HG03565 (cell line): ENCODE data around the gene ZKSCAN4.
A peak's percentile ranks its signal among the peaks of the same experiment; 100 is the strongest.

Source experiments
- ATAC-seq: cut with Tn5 transposase; IDR thresholded peaks from one replicate; pipeline ENCODE4 v1.9.1; 2021; ENCODE audit warnings: mild to moderate bottlenecking, moderate library complexity; ENCODE audit not compliant: unreplicated experiment

The ZKSCAN4 gene

DNA sequence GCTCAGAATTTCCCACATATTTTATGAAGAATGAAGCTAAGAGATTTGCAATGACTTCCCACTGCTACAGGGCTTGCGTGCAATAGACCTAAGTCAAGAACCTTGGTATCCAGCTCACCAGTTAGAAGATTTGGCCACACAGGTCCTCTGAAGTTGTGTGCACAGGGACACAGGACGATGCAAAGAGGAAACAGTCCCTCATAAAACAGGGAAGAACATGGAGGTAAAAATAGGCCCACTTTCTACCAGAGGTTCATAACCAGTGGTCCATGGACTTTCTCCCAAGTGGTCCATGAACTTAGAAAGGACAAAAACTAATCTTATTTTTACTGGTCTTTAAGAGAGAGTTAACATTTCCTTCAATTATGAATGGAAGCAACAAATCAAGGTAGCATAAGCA is 1.3 kb downstream of the ZKSCAN4 start:
- ATAC-seq = no peak

DNA sequence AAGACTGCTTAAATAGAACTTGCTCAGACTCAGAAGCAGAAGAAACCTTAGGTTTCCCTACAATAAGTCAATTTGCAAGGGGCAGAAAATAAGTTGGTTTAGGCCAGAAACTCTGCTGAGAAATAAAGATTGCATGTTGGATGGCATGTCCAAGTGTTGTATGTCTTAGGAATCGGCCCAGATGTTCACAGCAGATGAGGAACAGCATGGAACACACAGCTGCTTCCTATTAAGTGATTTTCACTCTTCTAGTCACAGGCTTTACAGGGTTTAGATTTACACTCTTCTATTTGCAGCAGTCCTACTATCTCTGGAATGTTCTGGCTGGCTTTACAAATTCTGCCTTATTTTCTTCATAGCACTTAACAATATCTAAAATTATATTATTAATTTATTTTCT is 3.2 kb downstream of the ZKSCAN4 start:
- ATAC-seq = no peak

DNA sequence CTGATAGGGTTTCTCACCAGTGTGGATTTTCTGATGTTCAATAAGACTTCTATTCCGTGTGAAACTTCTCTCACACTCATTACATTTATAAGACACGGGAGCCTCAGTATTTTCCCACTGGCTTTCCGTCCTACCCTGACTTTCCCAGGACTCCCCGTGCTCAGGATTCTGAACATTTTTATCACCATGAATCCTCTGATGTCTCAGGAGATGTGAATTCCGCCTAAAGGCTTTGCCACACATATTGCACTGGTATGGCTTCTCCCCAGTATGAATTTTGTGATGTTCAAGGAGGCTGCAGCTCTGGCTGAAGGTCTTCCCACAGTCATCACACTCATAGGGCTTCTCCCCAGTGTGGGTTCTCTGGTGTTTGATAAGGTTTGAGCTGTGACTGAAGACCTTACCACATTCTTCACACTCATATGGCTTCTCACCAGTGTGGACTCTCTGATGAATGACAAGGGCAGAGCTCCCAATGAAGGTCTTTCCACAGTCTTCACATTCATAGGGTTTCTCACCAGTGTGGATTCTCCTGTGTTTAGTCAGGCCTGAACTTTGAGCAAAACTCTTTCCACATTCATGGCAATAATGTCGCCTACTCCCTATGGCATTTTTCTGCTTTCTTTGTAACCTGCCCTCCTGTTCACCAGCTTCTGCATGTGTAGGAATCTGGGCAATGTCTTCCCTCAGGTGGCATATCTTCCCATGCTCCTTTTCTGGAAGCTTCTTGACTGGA is 6.7 kb downstream of the ZKSCAN4 start:
- ATAC-seq = no peak

DNA sequence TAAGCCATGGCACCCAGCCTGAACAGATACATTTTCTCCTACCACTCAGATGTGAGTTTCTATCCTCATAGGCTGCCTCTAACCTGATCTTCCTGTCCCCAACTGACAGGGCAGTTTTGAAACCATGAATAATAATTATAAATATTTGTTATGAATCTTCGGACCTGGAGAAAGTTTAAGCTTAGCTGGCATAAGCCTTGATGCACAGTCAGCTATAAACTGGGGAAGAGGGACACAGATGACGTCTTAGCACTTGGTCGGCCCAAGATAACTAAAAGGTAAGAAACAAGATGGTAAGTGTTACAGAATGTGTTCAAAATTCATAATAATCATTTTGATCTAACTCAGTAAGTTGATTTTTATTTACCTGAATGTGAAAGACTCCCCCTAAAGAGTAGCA is 8.1 kb downstream of the ZKSCAN4 start:
- ATAC-seq = no peak

DNA sequence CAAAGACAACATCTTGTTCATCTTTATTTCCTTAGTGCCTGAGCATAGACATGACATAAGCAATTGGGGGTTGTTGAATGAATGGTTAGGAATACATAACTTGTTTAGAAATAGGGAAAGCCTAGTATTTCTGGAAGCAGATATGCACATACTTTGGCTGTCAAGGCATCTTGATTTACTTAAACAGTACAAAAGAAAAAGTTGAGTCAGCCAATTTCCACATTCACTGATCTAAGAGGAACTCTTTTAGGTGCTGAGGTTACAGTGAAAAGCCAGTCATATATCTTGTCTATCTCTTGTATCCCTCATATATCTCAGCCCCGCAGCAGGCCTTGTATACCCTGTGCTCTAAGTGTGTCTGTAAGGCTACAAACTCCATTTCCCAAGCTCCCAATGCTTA is 11.6 kb downstream of the ZKSCAN4 start:
- no peak for ATAC-seq

DNA sequence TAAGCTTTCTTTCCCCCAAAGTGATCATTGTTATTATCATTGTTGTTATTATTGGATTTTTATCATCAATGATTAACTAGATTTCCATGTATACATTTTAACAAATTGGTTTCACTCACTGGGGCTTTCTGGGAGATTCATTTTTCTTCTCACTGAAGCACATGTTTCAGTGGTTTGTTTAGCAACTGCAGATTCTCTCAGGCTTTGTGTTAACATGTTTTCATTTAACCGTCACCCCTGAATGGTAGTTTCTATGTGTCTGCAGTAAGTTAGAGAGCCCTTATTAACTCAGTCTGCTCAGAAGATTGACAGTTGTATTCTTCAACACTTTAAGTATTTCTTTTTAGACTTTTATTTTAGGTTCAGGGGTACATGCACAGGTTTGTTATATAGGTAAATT is 12.4 kb downstream of the ZKSCAN4 start:
- ATAC-seq = no peak

DNA sequence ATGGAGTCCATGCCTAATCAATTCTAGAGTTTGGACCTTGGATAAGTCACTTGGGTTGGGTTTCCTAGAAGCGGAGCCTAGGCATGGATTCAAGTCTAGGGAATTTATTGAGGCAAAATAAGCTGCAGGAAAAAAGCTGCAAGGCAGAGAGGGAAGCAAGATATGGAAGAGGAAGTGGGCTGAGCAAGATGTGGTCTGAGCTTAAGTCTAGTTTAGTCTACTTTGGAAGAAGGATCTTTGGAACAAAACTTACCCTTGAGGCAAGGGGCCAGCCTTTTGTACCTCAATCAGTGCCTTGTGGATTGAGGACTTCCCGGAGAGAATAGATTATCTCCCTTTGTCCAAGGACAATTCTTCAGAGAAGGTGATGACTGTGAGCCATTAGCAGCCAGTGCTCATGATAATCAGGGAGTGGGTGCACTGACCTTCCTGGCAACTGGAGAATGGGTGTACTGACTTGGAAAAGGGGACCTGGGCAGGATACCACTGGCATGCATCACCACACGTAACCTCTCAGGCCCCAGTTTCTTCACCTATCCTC is 16.1 kb downstream of the ZKSCAN4 start:
- ATAC-seq = no peak

DNA sequence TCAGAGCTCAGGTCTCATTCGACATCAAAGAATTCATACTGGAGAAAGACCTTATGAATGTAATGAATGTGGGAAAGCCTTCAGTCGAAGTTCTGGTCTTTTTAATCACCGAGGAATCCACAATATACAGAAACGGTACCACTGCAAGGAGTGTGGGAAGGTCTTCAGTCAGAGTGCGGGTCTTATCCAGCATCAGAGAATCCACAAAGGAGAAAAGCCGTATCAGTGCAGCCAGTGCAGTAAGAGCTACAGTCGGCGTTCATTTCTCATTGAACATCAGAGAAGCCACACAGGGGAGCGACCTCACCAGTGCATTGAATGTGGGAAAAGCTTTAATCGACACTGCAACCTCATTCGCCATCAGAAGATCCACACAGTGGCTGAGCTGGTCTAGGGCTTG is 19.3 kb downstream of the ZKSCAN4 start:
- ATAC-seq = no peak

DNA sequence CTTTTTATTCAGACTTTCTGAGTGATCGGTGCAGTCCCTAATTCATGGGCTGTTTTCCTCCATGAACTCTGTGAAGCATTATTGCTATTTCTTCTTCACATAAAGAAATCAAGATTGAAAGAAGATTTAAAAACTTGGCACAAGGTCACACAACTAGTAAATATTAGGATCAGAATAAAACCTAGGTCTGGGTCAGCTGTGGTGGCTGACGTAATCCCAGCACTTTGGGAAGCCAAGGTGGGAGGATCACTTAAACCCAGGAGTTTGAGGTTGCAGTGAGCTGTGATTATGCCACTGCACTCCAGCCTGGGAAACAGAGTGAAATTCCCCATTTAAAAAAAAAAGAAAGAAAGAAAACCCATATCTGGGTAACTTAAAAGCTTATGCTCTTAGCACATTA is 25.6 kb downstream of the ZKSCAN4 start:
- no peak for ATAC-seq

DNA sequence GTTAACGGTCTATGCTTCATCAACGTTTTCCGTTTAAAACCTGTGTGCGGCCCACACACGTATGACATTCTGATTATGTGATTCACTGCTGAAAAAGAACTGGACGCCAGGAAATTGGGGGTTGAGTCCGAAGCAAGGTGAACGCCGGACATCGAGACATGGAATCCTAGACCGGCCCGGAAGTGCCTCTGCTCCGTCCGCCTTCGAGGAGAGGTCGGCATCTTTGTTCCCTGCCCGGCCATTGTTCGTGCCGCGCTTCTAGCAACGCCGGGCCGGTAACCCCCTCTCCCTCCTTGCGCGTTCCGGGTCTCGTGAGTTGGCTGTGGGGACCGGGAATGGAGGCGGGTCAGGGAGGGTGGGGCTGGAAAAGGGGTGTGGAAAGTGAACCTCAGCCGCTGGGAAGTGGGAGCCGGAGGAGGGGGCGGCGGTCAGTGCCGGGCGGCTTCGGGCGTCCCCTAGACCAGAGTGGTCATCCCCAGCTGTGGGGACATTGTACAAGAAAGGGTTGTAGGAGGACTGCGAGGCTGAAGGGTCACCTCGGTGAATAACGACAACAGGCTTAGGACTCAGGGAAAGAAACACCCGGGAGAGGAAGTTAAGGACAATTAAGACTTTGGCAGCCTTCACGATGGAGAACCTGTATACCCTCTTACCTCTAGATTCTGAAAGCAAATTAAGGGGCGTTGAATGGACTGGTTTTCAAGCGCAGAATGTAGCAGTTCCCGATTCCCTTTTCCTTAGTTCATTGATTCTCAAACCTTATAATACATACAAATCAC is 26.8 kb downstream of the ZKSCAN4 start, which contains the start of gene ZSCAN9:
ZSCAN9 (plus strand) TSS at position 220 of the 779 bp plus-strand sequence. CDS start 1,810 bp downstream, outside the sequence.
- ATAC-seq = peak; percentile 58

DNA sequence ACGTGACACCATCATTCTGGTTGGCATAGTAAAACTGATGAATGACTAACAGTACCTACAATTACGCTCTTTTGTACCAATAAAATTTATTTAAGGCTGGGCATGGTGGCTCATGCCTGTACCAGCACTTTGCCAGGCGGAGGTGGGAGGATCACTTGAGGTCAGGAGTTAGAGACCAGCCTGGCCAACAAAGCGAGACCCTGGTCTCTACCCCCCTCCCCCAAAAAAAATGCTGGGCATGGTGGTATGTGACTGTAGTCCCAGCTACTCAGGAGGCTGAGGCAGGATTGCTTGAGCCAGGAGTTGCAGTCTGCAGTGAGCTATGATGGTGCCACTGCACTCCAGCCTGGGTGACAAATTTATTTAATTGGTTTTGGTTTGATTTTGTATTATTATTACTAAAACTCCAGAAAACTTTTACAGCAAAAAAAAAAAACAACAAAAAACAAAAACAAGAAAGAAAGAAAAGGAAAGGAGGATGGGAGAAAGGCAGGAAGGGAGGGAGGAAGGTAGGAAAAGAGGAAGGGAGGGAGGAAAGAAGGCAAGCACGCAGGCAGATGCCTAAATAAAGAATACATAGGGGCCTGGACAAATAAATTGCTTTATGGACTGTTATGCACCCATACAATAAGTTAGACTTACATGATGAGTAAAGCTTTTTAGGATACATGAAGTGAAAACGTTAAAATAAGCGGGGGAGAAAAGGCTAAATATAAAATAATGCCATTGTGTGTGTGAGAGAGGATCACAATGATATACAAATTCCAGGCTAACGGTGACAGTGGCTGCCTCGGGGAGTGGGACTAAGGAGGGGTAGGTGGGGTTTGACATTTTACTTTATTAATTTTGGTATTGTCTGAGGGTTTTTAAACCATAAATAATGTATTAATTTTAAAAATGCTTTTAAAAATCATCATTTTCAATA is 27.7 kb downstream of the ZKSCAN4 start:
- ATAC-seq = no peak

DNA sequence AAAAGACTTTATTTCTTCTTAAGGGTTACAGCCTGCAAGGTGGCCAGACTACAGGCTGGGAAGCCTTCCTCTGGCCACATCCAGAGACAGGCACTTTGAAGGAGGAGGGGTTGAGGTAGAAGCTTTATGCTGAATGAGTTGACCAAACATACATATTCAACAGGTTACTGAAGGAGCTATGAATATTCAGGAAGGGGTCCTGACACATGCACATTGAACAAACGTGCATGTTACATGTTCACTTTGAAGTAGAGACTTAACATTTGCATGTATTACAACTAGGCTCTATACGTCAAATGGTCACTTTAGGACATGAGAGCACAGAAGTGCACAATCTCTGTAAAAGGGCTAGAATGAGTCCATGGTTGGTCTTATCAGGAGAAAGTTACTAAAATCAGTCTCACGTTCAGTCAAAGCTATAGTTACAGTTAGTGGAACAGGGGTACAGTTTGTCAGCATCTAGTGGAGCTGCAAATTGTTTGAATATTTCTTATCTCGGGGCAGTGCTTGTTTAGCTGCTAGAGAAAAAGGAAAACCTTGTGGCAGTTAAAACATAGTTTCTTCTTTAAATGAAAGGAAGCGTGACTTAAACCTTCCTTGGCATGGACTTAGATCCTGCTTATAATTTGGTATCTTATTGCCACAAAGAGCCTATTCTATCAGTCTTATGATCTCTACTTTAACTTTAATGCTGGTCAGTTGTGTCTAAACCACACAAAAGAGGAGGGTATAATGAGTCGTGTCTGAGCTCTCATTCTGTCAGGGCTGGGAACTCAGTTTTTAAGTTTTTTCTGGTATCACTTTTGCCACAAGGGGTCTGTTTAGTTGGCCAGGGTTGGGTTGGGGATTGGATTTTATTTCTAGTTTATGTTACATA is 31.6 kb downstream of the ZKSCAN4 start:
- ATAC-seq = no peak

DNA sequence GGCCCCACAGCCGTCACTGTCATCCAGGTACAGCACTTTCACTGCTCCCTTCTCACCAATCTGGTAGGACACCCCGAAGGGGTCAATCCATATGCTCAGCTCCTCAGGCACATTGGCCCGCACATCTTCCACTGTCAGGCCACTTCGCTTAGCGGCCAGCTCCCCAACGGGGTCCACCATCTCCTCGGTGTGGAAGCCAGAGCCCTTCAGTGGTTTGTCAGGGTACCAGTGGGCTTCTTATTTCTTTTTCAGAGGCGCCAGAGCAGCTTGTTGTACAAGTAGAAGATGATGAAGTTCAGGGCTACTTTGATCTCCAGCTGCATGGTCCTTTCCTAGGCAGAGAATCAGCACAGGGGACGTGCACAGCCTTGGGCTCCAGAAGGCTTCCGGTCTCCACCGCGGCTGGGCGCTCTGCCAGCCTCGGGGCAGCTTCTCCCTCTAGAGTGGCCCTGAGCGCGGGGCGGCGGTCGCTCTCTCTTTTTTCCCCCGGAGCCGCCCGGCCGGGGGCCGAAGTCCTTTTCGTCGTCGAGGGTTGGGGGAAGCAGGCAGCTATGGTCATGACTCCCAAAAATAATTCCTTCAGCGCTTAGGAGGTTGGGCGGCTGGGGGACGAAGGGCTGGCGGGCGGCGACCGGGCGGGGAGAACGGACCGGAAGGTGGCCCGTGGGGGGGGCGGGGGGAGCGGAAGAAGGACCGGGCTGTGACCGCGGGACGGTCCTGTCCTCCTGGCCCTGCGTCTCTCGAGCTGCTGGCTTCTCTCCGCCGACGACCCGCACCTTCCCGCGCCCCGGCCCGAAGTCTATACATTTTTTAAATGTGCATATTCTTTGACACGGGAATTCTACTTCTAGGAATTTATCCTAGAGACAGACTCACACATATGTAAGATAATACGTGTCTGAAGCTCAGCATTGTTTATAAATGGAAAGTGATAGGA is 33.5 kb downstream of the ZKSCAN4 start:
- peak; percentile 37 for ATAC-seq

DNA sequence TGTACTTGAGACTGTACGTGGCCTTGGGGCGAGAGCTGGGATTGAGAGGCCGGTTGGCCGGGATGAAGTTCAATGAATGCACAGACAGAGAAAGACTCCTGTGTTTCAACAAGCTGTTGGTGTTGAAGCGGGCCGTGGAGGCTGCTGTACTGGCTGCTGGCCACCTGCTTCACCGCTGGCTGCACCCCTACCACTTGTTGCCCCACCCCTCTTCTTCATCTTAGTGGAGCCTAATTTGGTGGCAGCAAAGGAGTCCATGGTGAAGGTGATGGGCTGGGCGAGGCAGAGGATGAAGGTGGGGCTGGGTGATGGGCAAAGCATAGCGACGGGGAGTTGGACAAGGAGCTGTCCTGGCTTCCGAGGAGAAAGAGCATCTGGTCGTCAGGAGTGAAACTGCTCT is 34.2 kb downstream of the ZKSCAN4 start:
- ATAC-seq = no peak

DNA sequence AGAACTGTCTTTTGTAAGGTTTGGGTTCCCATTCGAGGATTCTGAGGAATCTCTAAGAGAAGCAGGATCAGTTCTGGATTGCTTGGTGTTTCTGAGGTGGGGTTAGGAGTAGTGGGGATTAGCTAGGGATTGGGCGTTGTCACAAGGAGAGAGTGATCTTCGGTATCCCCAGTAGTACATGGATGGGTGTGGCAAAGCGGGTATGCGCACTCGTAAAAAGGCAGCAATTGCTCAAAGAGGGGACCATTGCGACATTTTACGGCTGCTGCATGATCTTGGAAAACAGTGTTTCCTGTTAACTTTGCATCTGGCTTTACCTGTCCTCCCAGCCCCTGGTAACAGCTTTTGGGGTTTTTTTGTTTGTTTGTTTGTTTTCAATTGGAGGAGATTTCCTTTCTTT is 36.6 kb downstream of the ZKSCAN4 start:
- no peak for ATAC-seq

DNA sequence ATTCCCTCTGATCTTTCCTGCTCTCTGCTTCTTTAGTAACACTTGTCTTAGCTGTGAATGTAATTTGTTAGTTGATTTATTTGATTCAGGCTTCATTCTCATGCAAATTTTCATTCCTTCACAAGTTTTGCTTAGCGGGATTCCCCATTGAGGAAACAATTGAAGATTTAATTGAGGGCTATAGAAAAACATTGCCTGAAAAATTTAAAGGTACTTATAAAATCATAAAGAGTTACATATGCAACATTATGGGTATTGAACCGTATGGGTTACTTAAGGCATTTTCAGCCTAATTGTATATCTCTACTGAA is 38.9 kb downstream of the ZKSCAN4 start:
- no peak for ATAC-seq

DNA sequence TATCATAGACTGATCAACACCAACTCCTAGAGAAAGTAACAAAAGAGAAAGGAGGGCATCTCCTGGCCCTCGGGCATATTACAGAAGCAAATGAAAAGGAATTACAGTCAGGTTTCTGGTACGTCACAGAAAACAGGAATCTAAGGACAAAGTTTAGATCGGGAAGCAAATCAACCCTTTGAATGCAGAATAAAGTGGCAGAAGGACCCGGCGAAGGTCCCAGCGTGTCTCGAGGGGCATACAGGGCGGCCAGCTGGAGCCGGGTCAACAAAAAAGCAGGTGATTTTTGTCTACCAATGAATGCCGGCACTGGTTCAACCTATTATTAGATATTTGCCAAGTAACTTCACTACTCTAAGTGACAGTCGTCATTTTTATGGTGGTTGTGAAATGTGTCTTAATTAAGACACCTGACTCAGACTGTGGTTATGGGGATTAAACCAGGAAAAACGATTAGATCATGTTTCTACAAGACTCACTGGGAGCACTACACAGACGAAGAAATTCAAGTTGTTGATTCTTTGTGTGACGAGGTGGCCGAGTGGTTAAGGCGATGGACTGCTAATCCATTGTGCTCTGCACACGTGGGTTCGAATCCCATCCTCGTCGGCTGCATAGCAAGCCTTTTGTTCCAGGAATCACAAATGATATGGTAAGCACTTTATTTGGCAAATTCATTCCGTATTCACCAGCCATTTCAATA is 39.4 kb downstream of the ZKSCAN4 start:
- ATAC-seq = no peak

DNA sequence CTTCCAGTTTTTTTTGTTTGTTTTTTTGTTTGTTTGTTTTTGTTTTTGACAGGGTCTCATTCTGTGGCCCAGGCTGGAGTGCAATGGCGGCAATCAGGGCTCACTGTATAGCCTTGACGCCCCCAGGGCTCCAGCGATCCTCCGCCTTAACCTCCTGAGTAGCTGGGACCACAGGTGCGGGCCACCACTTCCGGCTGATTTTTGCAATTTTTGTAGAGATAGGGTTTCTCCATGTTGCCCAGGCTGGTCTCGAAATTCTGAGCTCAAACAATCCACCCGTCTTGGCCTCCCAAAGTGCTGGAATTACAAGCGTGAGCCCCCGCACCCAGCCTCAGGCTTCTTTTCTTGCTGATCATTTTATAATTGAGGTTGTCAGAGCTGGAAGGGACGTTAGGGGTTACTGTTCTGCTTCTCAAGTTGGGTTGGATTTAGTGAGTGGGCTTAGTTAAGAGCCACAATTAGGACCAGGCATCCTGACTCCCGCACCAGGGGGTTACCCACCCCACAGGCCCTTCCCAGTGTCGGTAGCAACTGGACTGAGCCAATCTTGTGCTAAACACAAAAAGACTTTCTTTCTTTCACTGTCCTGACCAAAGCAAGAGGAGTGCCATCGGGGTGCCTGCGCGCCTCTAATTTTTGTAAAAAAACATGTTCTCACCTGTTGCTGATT is 40.1 kb downstream of the ZKSCAN4 start:
- ATAC-seq = no peak
